Activated naive CD8-positive, alpha-beta T cell (primary cell): ENCODE results near the gene DLL3.
A peak's percentile ranks its signal among the peaks of the same experiment; 100 is the strongest.

Experiments
- H3K27ac Mint-ChIP-seq: one replicate; pipeline ENCODE4 v1.8.0; 2021; ENCODE audit warnings: mixed read lengths
- H3K27me3 Mint-ChIP-seq: one replicate; pipeline ENCODE4 v1.8.0; 2021; ENCODE audit warnings: mixed read lengths
- H3K36me3 Mint-ChIP-seq: one replicate; pipeline ENCODE4 v1.8.0; 2021; ENCODE audit warnings: mixed read lengths
- H3K4me1 Mint-ChIP-seq: one replicate; pipeline ENCODE4 v1.8.0; 2021; ENCODE audit warnings: low read depth, mixed read lengths
- H3K4me3 Mint-ChIP-seq: one replicate; pipeline ENCODE4 v1.8.0; 2021; ENCODE audit warnings: mild to moderate bottlenecking, mixed read lengths
- H3K9me3 Mint-ChIP-seq: one replicate; pipeline ENCODE4 v1.8.0; 2021; ENCODE audit warnings: low read depth, mixed read lengths

Gene DLL3

DNA sequence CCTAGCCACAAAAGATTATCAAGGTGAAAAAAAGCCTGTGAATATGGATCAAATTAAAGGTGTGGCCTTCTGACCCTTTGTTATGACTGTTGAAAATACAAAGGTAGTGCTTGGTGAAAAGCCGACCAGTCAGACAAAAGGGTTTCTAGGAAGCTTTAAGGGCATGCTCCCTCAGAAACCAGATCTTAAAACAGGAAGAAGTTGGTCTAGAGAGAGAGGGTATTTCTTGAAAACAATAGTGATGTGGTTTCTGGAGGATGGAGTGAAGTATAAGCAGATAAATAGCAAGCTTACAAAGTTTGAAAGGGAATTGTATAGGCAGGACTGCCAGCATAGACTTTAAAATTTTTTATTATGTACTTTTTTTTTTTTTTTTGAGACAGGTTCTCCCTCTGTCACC, 46.2 kb downstream of the DLL3 start:
- H3K27ac Mint-ChIP-seq, result peak overlapping the region; percentile 85

GRCh38 chr19:39546599-39546998, 47.9 kb downstream of the DLL3 start:
- no peak overlapping the region for H3K27ac Mint-ChIP-seq
- H3K4me3 Mint-ChIP-seq, result no peak overlapping the region
- H3K4me1 Mint-ChIP-seq, result peaks cover 47% of the 10 kb centered on the region

More for the DNA sequence above, 46.2 kb downstream of the DLL3 start:
- Mint-ChIP-seq H3K36me3 (no peaks in the 10 kb centered on the region), H3K4me1 (peaks cover 59% of the 10 kb centered on the region), H3K4me3 (peak overlapping the region; percentile 59), H3K9me3 (no peaks in the 10 kb centered on the region), H3K27me3 (no peaks in the 10 kb centered on the region)

GRCh38 chr19:39550197-39550596, 51.5 kb downstream of the DLL3 start:
- H3K9me3 Mint-ChIP-seq, result no peaks in the 10 kb centered on the region
- H3K27me3 Mint-ChIP-seq, result no peaks in the 10 kb centered on the region
- H3K4me3 Mint-ChIP-seq, result no peak overlapping the region
- H3K27ac Mint-ChIP-seq, result no peak overlapping the region
- no peaks in the 10 kb centered on the region for H3K36me3 Mint-ChIP-seq
- H3K4me1 Mint-ChIP-seq, result peaks cover 20% of the 10 kb centered on the region

More at GRCh38 chr19:39546599-39546998, 47.9 kb downstream of the DLL3 start:
- no peaks in the 10 kb centered on the region for H3K9me3 Mint-ChIP-seq
- H3K27me3 Mint-ChIP-seq, result no peaks in the 10 kb centered on the region
- no peaks in the 10 kb centered on the region for H3K36me3 Mint-ChIP-seq

DNA sequence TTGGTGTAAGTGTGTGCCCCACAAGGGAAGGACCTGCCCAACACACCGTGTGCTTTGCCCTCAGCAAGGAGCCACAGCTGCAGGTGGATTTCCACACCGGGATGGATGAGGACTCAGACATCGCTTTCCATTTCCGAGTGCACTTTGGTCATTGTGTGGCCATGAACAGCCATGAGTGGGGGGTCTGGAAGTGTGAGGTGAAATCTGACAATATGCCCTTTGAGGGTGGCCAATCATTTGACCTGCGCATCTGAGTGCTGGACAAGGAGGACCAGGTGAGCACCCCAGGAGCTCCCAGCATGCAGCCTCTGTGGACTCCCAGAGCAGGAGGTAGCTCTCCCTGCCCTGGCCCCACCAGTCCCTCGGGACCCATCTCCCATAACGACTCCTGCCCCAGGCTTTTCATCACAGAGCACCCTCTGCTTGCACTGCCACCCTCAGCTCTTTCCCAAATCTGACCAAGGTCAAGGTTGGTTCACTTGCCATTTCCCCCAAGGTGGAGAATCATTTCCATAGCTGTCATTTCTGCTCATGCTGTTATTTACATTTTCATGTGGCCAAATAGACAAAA, 54.4 kb downstream of the DLL3 start:
- Mint-ChIP-seq H3K27me3 (no peaks in the 10 kb centered on the region), H3K4me3 (no peak overlapping the region), H3K9me3 (no peaks in the 10 kb centered on the region), H3K36me3 (no peaks in the 10 kb centered on the region), H3K4me1 (peaks cover 15% of the 10 kb centered on the region), H3K27ac (no peak overlapping the region)

GRCh38 chr19:39554701-39555311, 56.1 kb downstream of the DLL3 start:
- Mint-ChIP-seq H3K36me3 (no peaks in the 10 kb centered on the region), H3K4me3 (no peak overlapping the region), H3K4me1 (peaks cover 26% of the 10 kb centered on the region), H3K9me3 (no peaks in the 10 kb centered on the region), H3K27me3 (no peaks in the 10 kb centered on the region), H3K27ac (no peak overlapping the region)

DNA sequence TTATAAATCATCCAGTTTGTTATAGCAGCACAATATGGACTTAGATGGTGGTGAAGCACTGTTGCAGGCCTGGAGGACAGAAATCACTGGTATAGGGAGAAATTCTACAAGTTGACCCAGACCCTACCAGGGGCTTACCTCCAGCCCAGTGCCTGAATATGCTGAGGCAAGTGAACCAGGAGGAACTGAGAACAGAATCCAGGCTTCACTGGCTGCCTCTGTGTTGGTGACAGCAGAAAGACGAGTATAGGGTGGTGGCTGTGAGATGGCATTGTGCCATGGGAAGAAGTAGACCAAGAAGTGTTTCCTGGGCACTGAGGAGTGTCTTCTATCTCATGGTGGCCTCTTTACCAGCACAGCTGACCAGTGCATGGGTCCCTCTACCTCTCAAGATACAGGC, 57.1 kb downstream of the DLL3 start:
- H3K4me3 Mint-ChIP-seq, result no peak overlapping the region
- H3K9me3 Mint-ChIP-seq, result no peaks in the 10 kb centered on the region
- peaks cover 26% of the 10 kb centered on the region for H3K4me1 Mint-ChIP-seq
- no peaks in the 10 kb centered on the region for H3K36me3 Mint-ChIP-seq
- no peaks in the 10 kb centered on the region for H3K27me3 Mint-ChIP-seq
- no peak overlapping the region for H3K27ac Mint-ChIP-seq
